OCI-LY1 (cell line): ENCODE data around the gene SUPT4H1.

ENCODE experiments used
- EZH2 ChIP-seq: fragments of 200-600 bp; sonication (generic), shearing (Covaris generic); IDR thresholded peaks from 2 replicates; pipeline ENCODE4 v1.8.0; 2017; ENCODE audit warnings: borderline replicate concordance, mixed run types, mild to moderate bottlenecking, antibody characterized with exemption, low read length, moderate library complexity, mixed read lengths
- TF ChIP-seq, protein P1 (sequence below): fragments of 200-600 bp; sonication (generic), shearing (Covaris generic); IDR thresholded peaks from 2 replicates; pipeline ENCODE4 v1.5.1; 2017; ENCODE audit warnings: mild to moderate bottlenecking, antibody characterized with exemption, low read length, moderate library complexity, mixed read lengths

DNA sequence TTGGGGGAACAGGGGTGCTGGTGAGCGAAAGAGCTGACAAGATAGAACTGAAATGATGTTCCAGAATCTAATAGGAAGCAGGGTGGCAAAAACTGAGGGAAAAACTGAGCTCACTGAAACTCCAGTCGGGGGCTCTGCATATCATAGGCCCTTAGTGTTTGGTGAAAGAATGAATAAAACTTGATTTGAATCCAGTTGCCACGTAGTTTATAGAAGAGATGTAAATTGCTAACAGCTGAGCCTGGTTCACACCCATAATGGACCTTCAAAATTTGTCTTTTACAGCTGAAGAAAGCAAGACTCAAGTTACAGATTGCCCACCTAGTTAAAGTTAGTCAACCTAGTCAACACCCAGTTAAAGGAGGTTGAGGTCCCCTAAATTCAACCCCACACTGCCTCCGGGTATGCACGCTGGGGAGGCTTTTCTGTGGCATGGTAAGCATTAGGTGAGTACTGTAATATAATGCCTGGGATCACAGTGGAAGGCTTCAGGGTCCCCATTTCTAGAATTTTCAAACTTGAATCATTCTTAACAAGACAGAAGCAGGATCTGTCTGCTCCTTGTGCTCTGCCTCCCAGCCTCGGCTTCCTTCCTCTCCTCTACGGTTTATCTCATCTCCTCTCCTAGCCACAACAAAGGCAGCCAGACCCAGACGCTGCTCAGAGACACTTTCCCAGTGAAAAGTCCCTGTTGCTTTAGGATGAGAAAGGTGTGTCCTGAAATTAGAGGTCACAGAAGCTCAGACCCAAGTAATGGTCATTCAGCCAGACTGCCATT, 26.9 kb upstream of the SUPT4H1 start:
- TF ChIP-seq, protein P1, sequence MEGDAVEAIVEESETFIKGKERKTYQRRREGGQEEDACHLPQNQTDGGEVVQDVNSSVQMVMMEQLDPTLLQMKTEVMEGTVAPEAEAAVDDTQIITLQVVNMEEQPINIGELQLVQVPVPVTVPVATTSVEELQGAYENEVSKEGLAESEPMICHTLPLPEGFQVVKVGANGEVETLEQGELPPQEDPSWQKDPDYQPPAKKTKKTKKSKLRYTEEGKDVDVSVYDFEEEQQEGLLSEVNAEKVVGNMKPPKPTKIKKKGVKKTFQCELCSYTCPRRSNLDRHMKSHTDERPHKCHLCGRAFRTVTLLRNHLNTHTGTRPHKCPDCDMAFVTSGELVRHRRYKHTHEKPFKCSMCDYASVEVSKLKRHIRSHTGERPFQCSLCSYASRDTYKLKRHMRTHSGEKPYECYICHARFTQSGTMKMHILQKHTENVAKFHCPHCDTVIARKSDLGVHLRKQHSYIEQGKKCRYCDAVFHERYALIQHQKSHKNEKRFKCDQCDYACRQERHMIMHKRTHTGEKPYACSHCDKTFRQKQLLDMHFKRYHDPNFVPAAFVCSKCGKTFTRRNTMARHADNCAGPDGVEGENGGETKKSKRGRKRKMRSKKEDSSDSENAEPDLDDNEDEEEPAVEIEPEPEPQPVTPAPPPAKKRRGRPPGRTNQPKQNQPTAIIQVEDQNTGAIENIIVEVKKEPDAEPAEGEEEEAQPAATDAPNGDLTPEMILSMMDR: no peak
- TF ChIP-seq EZH2: no peak
